Ovary (tissue), 3 donors: Measurements from ENCODE around the gene PCNT.

Experiments used
- CTCF ChIP-seq, 3 donors: fragments of 450-650 bp in 2 of 3; fragments of 200-600 bp in 1 of 3; IDR thresholded peaks; one replicate each; pipeline versions ENCODE4 v1.5.1 to v1.8.0; 2016 to 2022; ENCODE audit warnings: antibody characterized with exemption in 3 of 3, mild to moderate bottlenecking in 1 of 3
- POLR2A ChIP-seq: fragments of 450-650 bp; IDR thresholded peaks from one replicate; pipeline ENCODE4 v1.6.1; 2017; ENCODE audit warnings: antibody characterized with exemption, mild to moderate bottlenecking, moderate library complexity
- donor health status: DM: no; HTN: no; CAD: no.

- TF ChIP-seq POLR2A (no peak), CTCF (IDR thresholded peaks at IDR 0.05) (no peak)
Measured at GRCh38 chr21:46459356-46460112, 135.6 kb downstream of the PCNT start.
